ENCODE measurements around the gene KRTAP4-2. TPM values are rescaled to one million over a fixed set of nuclear protein-coding genes. Genes with fewer than 3 reads are reported as not detected.

The KRTAP4-2 gene
- total RNA-seq, 1 experiment from 2014 or later: not detected

DNA sequence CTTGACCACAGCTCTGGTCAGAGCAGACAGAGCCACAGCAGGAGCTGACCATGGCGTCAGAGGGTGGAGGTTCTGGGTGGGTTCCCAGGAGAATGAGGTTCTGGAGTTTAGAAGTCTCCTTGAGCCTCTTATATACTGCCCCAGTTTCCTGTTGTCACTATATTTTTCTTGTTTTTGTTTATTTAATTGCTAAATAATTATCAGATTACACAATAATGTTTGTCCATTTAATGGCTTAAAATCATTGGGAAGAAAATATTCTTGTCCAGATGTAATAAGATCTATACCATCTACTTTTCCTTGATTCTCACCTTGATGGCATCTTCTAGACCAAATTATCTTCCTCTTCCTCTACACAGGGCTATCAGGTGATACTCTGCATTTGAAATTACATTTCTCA lies 9.9 kb downstream of the KRTAP4-2 start, which contains the start of gene KRTAP4-3:
Gene KRTAP4-3 (minus strand): TSS at position 101 of the 400 bp plus-strand sequence. CDS start 49 bp downstream, at position 52.
- no peak for TF ChIP-seq POLR2AphosphoS5 (IDR thresholded peaks at IDR 0.05; ENCODE audit: low read depth, low read length)
- no peak for TF ChIP-seq SIN3A (IDR thresholded peaks at IDR 0.05; ENCODE audit: borderline replicate concordance, insufficient read depth, low read depth, low read length)
- TF ChIP-seq, protein P1, sequence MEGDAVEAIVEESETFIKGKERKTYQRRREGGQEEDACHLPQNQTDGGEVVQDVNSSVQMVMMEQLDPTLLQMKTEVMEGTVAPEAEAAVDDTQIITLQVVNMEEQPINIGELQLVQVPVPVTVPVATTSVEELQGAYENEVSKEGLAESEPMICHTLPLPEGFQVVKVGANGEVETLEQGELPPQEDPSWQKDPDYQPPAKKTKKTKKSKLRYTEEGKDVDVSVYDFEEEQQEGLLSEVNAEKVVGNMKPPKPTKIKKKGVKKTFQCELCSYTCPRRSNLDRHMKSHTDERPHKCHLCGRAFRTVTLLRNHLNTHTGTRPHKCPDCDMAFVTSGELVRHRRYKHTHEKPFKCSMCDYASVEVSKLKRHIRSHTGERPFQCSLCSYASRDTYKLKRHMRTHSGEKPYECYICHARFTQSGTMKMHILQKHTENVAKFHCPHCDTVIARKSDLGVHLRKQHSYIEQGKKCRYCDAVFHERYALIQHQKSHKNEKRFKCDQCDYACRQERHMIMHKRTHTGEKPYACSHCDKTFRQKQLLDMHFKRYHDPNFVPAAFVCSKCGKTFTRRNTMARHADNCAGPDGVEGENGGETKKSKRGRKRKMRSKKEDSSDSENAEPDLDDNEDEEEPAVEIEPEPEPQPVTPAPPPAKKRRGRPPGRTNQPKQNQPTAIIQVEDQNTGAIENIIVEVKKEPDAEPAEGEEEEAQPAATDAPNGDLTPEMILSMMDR (IDR thresholded peaks at IDR 0.05): no peak
- TF ChIP-seq, protein P2, sequence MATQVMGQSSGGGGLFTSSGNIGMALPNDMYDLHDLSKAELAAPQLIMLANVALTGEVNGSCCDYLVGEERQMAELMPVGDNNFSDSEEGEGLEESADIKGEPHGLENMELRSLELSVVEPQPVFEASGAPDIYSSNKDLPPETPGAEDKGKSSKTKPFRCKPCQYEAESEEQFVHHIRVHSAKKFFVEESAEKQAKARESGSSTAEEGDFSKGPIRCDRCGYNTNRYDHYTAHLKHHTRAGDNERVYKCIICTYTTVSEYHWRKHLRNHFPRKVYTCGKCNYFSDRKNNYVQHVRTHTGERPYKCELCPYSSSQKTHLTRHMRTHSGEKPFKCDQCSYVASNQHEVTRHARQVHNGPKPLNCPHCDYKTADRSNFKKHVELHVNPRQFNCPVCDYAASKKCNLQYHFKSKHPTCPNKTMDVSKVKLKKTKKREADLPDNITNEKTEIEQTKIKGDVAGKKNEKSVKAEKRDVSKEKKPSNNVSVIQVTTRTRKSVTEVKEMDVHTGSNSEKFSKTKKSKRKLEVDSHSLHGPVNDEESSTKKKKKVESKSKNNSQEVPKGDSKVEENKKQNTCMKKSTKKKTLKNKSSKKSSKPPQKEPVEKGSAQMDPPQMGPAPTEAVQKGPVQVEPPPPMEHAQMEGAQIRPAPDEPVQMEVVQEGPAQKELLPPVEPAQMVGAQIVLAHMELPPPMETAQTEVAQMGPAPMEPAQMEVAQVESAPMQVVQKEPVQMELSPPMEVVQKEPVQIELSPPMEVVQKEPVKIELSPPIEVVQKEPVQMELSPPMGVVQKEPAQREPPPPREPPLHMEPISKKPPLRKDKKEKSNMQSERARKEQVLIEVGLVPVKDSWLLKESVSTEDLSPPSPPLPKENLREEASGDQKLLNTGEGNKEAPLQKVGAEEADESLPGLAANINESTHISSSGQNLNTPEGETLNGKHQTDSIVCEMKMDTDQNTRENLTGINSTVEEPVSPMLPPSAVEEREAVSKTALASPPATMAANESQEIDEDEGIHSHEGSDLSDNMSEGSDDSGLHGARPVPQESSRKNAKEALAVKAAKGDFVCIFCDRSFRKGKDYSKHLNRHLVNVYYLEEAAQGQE (IDR thresholded peaks at IDR 0.05; ENCODE audit: insufficient read depth in 1 of 2, low read depth in 2 of 2, low read length in 1 of 2): no peak
- no peak for TF ChIP-seq TCF7L2 (IDR thresholded peaks at IDR 0.05; ENCODE audit: low read depth, low read length)
- in situ Hi-C loops (cut with HindIII; ENCODE audit: low pct_unique_long_range_greater_than_20kb, low sequenced_read_pairs): no loop called here
- no peak for DNase-seq (ENCODE audit: low read depth, low spot score)
- no TSS peak for BruUV-seq (replicated peaks)
- Histone ChIP-seq H3K27me3 (ENCODE audit: control insufficient read depth, insufficient read depth, low read length) (peaks cover 3% of the 10 kb centered on the region; the same call in 1 of the 2 replicates), H3K4me1 (ENCODE audit: control insufficient read depth, insufficient read depth, low read length) (no peaks in the 10 kb centered on the region), H3K9me3 (ENCODE audit: control insufficient read depth, insufficient read depth, low read depth, low read length) (no peaks in the 10 kb centered on the region), H3K27ac (ENCODE audit: low read length) (no peak within 1 kb of the TSS), H3K36me3 (ENCODE audit: control insufficient read depth, insufficient read depth, low read length) (no peaks in the 10 kb centered on the region), H3K4me3 (ENCODE audit: low read depth in 2 of 2, low read length in 2 of 2) (no peak within 1 kb of the TSS)
- ChIA-PET CTCF (no interaction called here), POLR2A (no interaction called here)
- no peak for ATAC-seq
- intact Hi-C loops (cut with micrococcal nuclease; ENCODE audit: unreplicated experiment): no loop called here

- DNase-seq (ENCODE audit: low read depth, low spot score) (no peak), ATAC-seq (no peak)
- no peaks in the 10 kb centered on the region for H3K9me3 ChIP-seq (ENCODE audit: control insufficient read depth, insufficient read depth, low read depth, low read length)
- ChIA-PET POLR2A (no interaction called here), CTCF (no interaction called here)
- no peak overlapping the region for H3K27ac ChIP-seq (ENCODE audit: low read length)
- no peak overlapping the region for H3K4me3 ChIP-seq (ENCODE audit: low read depth in 2 of 2, low read length in 2 of 2)
- in situ Hi-C loops (cut with HindIII; ENCODE audit: low pct_unique_long_range_greater_than_20kb, low sequenced_read_pairs): no loop called here
- H3K4me1 ChIP-seq (ENCODE audit: control insufficient read depth, insufficient read depth, low read length): no peaks in the 10 kb centered on the region
- H3K27me3 ChIP-seq (ENCODE audit: control insufficient read depth, insufficient read depth, low read length): peaks cover 6% of the 10 kb centered on the region; the same call in 1 of the 2 replicates
- TF ChIP-seq SIN3A (IDR thresholded peaks at IDR 0.05; ENCODE audit: borderline replicate concordance, insufficient read depth, low read depth, low read length) (no peak), TCF7L2 (IDR thresholded peaks at IDR 0.05; ENCODE audit: low read depth, low read length) (no peak), POLR2AphosphoS5 (IDR thresholded peaks at IDR 0.05; ENCODE audit: low read depth, low read length) (no peak)
- TF ChIP-seq, protein P1 (IDR thresholded peaks at IDR 0.05): no peak
- TF ChIP-seq, protein P2 (IDR thresholded peaks at IDR 0.05; ENCODE audit: insufficient read depth in 1 of 2, low read depth in 2 of 2, low read length in 1 of 2): no peak
- BruUV-seq (replicated peaks): no TSS peak
- intact Hi-C loops (cut with micrococcal nuclease; ENCODE audit: unreplicated experiment): no loop called here
- no peaks in the 10 kb centered on the region for H3K36me3 ChIP-seq (ENCODE audit: control insufficient read depth, insufficient read depth, low read length)
Observed at GRCh38 chr17:41167561-41167960, 10.5 kb downstream of the KRTAP4-2 start.

Measured in Panc1 (cell line).